ENCODE measurements around the gene CPEB1.
"Not testable (repeated sequence)": the region's sequence is repeated elsewhere in the genome, so short reads cannot be mapped to it uniquely, and the experiment has no call there.

CPEB1 gene

DNA sequence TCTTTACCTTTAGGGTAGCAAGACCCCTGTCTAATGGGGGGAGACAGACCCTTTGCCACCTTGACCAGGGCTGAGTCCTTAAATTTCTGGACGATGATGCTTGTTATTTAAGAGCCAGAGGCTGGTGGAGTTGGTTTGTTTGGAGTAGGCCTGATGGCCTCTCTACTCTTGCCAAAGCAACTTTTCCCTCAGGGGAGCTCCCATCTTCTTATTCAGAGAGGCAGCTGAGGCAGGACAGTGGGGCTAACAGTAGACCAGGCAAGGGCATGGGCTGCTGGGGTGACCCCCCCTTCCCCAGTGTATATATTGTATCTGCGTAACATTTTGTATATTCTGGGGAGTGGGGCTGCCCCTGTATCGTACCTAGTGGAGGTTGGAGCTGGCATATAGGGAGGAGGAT, 117.2 kb downstream of the CPEB1 start:
- DNase-seq (ENCODE audit: low spot score in 2 of 2): no peak
- H3K36me3 Mint-ChIP-seq: peaks cover 7% of the 10 kb centered on the region
- no peak overlapping the region for H3K27ac Mint-ChIP-seq
- ATAC-seq (ENCODE audit: low read depth): no peak
- peak overlapping the region; percentile 18 for H3K4me3 Mint-ChIP-seq
- H3K4me1 Mint-ChIP-seq: peaks cover 7% of the 10 kb centered on the region
- H3K9me3 Mint-ChIP-seq: no peaks in the 10 kb centered on the region
- H3K27me3 Mint-ChIP-seq: no peaks in the 10 kb centered on the region

DNA sequence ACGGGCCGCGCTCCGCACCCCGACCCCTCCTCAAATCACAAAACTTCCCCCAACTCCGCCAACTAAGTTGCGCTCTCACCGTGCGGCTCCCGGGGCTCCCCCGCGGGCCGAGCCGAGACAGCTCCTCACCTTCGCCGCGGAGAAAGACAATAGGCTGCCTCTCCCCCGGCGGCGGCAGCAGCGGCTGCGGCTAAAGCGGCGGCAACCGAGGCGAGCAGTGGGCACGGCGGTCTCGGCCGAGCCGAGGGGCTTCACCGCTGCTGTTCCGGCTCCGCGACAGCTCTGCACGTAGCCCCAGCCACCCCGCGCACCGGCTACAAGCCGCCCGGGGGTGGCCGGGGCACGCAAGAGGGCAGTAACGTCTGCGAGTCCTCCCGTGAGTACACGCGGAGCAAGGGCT, 133.6 kb downstream of the CPEB1 start:
- not testable (repeated sequence) for H3K4me3 Mint-ChIP-seq; ATAC-seq (ENCODE audit: low read depth); H3K36me3 Mint-ChIP-seq; H3K4me1 Mint-ChIP-seq; DNase-seq (ENCODE audit: low spot score in 2 of 2); H3K9me3 Mint-ChIP-seq; H3K27me3 Mint-ChIP-seq; H3K27ac Mint-ChIP-seq

DNA sequence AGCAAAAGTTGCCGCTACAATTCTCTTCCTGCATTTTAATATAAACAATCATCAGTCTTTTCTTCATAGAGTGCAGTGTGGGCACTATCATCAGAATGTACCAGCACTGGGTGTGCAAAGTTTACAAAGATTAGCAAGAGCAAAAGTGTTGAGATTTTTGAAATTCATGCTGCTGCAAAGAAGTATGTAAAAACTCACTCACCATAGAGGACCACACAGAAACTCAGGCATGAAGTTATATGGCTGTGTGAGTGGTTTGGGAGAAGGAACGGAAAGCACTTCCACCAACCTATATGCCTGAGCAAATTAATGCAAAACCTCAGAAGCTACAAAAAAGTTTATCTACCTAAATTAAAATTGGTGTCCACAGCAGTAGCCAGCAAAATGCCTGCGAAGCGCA, 139.5 kb downstream of the CPEB1 start:
- not testable (repeated sequence) for H3K27ac Mint-ChIP-seq; H3K36me3 Mint-ChIP-seq; H3K4me1 Mint-ChIP-seq; DNase-seq (ENCODE audit: low spot score in 2 of 2); H3K4me3 Mint-ChIP-seq; H3K9me3 Mint-ChIP-seq; H3K27me3 Mint-ChIP-seq; ATAC-seq (ENCODE audit: low read depth)

DNA sequence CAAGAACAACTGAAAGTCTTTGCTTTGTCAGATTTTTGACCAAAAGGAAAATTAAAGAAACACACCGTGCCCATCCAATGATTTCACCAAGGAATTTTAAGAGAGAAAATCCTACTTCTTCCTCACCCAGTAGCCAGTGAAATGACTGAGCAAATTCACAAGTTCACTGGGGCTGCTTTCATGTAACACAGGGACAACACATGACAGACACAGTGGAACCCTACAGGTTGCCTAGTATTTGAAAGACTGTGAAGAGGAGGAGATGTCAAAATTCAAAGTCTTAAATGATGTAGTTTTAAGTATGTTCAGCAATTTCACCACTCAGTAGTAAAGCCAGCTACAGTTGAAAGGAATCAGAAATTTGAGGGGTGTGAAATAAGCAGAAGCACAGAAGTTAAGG, 140.1 kb downstream of the CPEB1 start:
- not testable (repeated sequence) for H3K27ac Mint-ChIP-seq; H3K4me3 Mint-ChIP-seq; H3K36me3 Mint-ChIP-seq; H3K4me1 Mint-ChIP-seq; H3K9me3 Mint-ChIP-seq; H3K27me3 Mint-ChIP-seq; DNase-seq (ENCODE audit: low spot score in 2 of 2); ATAC-seq (ENCODE audit: low read depth)

DNA sequence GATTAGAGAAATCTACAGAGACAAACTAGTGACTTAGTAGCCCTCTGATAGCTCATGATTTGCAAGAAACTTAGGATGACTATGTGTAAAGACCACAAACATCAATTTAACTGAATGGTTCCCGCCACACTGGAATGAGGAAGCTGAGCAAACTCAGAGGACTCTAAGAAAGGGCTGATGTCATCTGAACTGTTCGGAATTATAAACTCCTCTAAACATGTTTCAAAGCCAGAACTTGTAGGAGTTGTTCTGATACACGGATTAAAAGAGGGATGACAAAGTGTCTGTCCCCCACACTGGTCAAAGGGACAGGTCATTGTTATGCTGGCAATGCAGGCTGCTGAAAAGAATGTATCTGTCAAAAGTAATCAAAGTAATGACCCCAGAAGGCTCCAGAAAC, 141.3 kb downstream of the CPEB1 start:
- not testable (repeated sequence) for H3K36me3 Mint-ChIP-seq; H3K4me3 Mint-ChIP-seq; H3K9me3 Mint-ChIP-seq; H3K27ac Mint-ChIP-seq; H3K4me1 Mint-ChIP-seq; H3K27me3 Mint-ChIP-seq; ATAC-seq (ENCODE audit: low read depth); DNase-seq (ENCODE audit: low spot score in 2 of 2)

DNA sequence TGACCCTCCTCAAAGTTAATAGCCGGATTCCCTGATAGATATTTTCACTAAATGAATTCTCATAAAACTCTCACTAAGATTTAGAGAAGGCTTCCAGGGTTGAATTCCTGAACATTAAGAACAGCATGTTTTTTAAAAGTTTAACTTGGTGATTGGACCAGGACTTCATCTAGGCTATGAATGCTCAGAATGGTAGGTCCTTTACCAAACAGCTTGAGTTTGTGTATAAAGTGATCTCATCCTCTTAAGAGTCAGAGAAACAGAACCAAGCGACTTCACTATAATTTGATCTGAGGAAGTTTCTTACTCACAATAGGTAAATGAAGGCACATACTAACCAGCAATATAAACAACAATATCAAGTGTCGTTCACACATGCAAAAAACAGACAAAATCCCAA, 143.1 kb downstream of the CPEB1 start:
- DNase-seq (ENCODE audit: low spot score in 2 of 2); H3K27ac Mint-ChIP-seq; H3K36me3 Mint-ChIP-seq; ATAC-seq (ENCODE audit: low read depth); H3K4me1 Mint-ChIP-seq; H3K4me3 Mint-ChIP-seq; H3K27me3 Mint-ChIP-seq; H3K9me3 Mint-ChIP-seq: not testable (repeated sequence)

DNA sequence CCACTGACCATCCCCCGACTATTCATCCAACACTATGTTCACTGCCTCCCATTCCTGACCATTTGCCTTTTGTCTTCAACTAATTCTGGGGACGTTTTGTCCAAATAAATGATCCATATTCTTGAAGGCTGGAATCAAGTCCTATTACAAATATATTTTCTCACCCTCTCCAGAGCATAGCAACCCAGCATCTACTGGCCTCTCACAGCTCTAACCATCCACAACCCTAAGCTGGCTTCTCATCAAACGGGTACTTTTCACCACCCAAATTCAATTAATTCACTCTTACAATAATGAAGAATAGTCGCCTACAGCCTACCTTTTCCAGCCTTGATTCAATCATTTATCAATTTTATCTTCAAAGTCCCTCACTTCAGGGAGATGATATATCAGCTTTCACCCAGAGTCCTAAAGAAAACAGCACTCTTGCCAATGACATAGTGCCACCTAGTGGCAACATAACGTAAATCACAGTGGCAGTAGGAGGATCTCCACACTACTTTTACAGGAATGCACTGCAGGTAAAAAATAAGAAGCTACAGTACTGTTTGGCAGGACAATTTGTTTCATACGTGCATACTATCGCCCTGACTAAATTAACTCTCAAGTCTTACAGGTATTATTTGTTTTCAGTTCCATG, 144.3 kb downstream of the CPEB1 start:
- H3K4me3 Mint-ChIP-seq, H3K4me1 Mint-ChIP-seq, H3K27ac Mint-ChIP-seq, H3K9me3 Mint-ChIP-seq, H3K36me3 Mint-ChIP-seq, H3K27me3 Mint-ChIP-seq: not testable (repeated sequence)
- DNase-seq (ENCODE audit: low spot score in 2 of 2): peak in 1 of 2 donors; percentile 23
- ATAC-seq (ENCODE audit: low read depth): peak; percentile 73

DNA sequence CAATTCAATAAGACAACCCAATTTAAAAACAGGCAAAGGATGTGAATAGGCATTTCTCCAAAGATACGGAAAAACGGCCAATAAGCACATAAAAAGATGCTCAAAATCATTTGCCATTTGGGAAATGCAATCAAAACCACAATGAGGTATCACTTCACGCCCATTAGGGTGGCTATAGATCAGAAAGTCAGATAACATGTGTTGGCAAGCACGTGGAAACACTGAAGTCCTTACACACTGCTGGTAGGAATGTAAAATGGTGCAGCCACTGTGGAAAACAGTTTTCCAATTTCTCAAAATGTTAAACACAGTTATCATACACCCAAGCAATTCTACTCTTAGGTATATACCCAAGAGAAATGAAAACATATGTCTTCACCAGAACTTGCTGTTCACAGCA, 146.4 kb downstream of the CPEB1 start:
- H3K9me3 Mint-ChIP-seq; H3K4me1 Mint-ChIP-seq; H3K27ac Mint-ChIP-seq; H3K4me3 Mint-ChIP-seq; H3K27me3 Mint-ChIP-seq; H3K36me3 Mint-ChIP-seq; ATAC-seq (ENCODE audit: low read depth); DNase-seq (ENCODE audit: low spot score in 2 of 2): not testable (repeated sequence)

DNA sequence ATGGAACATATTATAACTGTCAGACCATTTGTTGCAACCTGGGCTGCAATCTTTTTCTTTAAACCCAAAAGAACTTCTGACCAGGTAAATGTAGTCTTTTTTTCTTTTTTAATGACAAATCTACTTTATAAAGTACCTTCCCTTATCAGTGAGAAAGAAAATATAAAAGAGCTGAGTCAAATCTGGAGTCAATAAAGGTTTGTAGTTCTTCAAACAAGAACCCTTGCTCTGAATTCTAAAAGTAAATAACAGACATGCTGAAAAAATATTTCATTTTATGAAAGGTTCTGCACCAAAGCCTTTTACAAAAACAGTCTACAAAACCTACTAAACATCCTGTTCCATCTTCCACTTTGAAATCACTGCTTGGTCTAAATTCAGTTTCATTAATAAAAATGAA, 149.2 kb downstream of the CPEB1 start:
- not testable (repeated sequence) for H3K9me3 Mint-ChIP-seq; ATAC-seq (ENCODE audit: low read depth); H3K27me3 Mint-ChIP-seq; DNase-seq (ENCODE audit: low spot score in 2 of 2); H3K4me3 Mint-ChIP-seq; H3K27ac Mint-ChIP-seq; H3K36me3 Mint-ChIP-seq; H3K4me1 Mint-ChIP-seq
